ENCODE measurements around the gene NDC80. TPM values are rescaled to one million over a fixed set of nuclear protein-coding genes. Genes with fewer than 3 reads are reported as not detected.
A peak's percentile ranks its signal among the peaks of the same experiment; 100 is the strongest.

NDC80 gene
- total RNA-seq, 1 donor from 2014 or later, result 0.50 TPM

DNA sequence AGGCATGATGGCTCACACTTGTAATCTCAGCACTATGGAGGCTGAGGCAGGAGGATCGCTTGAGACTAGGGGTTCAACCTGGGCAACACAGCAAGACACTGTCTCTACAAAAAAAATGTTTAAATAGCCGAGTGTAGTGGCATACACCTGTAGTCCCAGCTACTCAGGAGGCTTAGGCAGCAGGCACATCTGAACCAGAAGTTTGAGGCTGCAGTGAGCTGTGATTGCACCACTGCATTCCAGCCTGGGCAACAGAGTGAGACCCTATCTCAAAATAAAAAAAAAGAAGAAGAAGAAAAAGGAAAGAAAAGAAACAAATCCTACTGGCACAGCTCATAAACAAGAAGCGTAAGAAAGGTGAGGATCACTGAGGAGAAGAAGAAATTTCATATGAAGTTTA, 19.9 kb upstream of the NDC80 start:
- intact Hi-C loops (cut with micrococcal nuclease), result no loop called here
- ATAC-seq (no peak), DNase-seq (no peak)

DNA sequence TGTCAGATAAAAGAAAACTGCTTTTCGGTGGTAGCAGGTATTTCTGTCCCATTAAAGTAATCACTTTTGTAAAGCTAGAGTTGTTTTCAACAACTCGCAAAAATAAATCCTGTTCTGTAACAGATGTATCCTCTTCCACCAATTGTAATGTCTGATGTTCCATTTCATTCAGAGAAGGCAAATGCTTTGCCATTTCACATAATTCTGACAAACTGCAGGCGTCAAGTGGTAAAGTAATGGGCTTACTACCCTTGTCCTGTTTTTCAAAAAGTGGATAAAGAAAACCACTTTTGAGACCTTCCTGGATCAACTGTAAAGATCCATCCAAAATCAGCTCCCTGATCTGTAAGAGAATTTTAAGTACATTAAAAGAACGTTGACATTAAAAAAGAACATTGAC, 16.7 kb upstream of the NDC80 start:
- DNase-seq (no peak), ATAC-seq (no peak)
- intact Hi-C loops (cut with micrococcal nuclease), result no loop called here

DNA sequence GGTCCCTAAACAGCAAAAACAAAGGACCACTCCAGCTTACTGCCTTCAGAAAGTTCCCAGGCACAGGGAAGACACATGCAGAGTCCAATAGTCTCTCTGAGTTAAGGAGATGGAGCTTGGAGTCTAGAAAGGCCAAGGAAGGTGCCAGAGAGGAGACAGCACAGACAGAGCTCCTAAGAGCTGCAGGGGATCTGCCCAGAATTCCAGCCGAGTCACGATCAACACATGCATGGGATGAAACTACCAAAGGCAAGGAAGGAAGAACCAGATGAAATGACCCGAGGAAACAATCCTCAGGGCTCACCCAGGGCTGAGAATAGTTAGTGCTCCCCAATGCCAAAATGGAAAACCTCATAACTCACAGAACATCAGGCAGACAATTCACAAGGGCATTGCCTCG, 15.5 kb upstream of the NDC80 start:
- DNase-seq (no peak), ATAC-seq (no peak)

DNA sequence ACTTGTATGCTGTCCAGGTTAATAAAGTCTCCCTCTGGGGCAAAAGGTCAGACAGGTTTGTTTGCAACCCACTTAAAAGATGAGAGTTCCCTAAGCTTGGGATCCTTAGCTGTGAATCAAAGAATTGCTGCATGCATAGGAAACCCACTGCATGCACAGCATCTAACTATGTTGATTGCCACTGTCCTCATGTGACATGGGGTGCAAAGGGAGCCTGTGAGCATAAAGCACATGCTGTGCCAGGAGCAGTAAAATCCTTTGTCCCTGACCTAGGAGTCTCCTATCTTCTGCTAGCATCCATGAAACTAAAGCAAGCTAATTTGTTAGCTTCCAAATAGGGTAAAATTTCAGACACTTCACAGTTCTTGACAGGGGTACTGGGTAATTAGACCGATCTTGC, 13.8 kb upstream of the NDC80 start:
- intact Hi-C loops (cut with micrococcal nuclease), result no loop called here
- ATAC-seq, result no peak

More for the DNA sequence above, 15.5 kb upstream of the NDC80 start:
- intact Hi-C loops (cut with micrococcal nuclease), result no loop called here

DNA sequence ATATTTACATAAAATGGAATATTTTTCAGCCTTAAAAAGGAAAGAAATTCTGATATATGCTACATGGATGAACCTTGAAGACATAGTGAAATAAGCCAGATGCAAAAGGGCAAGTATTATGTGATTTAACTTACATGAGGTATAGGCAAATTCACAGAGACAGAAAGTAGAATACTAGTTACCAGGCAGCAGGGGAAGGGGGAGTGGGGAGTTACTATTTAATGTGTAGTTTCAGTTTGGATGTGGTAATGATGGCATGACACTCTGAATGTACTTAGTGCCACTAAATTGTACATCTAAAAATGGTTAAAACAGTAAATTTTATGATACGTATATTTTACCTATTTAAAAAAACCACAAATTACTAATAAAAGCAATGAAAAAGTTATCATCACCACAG, 12.1 kb upstream of the NDC80 start:
- intact Hi-C loops (cut with micrococcal nuclease), result no loop called here
- DNase-seq (no peak), ATAC-seq (no peak)

More for the DNA sequence above, 13.8 kb upstream of the NDC80 start:
- no peak for DNase-seq

DNA sequence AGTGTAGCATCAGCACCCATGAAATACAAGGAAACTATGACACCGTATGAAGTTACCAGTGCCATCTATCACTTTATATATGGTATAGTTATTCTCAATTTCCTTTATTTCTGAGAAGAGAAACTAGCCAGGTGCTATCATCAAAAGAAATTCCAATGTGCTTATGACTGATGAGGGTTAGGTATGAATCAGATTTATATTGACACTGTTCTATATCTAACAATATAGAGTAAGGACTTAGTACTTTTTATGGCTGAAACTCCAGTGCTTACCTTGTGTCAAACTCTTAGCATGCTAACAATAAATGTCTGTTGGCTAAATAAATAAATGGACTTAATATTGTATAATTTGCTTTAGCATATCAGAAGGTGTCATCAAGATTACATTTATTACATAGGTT, 7.0 kb upstream of the NDC80 start:
- intact Hi-C loops (cut with micrococcal nuclease), result no loop called here
- no peak for ATAC-seq
- DNase-seq, result no peak

DNA sequence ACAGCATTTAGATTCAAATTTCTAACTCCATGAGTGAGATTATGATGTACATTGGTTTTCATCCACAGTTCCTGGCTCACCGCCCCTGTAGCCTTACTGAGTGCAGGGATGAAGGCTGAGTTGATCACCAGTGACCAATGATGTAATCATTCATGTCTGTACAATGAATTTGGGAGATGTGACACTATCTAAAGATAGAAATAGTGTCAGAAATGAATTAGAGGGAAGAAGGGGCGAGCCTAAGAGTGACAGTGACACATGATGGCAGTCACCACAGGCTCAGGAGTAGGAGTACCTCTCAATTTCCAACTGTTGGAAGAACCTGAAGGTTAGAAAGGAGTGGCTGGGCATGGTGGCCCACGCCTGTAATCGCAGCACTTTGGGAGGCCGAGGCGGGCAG, 3.2 kb upstream of the NDC80 start:
- ATAC-seq (no peak), DNase-seq (no peak)
- intact Hi-C loops (cut with micrococcal nuclease), result no loop called here

DNA sequence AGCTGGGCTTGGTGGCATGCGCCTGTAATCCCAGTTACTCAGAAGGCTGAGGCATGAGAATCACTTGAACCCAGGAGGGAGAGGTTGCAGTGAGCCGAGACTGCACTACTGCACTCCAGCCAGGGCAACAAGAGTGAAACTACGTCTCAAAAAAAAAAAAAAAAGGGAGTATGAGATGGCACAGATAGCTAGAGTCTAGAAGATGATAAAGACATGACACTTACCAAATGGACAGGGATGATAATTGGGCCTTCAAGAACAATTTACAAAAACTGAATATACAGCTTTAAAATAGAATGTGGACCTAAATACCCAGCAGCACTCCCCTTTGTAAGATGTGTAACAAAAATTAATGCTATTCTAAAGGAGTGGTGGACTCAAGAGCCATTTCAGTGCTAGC, 2.8 kb upstream of the NDC80 start:
- intact Hi-C loops (cut with micrococcal nuclease), result no loop called here
- no peak for DNase-seq
- ATAC-seq, result no peak

DNA sequence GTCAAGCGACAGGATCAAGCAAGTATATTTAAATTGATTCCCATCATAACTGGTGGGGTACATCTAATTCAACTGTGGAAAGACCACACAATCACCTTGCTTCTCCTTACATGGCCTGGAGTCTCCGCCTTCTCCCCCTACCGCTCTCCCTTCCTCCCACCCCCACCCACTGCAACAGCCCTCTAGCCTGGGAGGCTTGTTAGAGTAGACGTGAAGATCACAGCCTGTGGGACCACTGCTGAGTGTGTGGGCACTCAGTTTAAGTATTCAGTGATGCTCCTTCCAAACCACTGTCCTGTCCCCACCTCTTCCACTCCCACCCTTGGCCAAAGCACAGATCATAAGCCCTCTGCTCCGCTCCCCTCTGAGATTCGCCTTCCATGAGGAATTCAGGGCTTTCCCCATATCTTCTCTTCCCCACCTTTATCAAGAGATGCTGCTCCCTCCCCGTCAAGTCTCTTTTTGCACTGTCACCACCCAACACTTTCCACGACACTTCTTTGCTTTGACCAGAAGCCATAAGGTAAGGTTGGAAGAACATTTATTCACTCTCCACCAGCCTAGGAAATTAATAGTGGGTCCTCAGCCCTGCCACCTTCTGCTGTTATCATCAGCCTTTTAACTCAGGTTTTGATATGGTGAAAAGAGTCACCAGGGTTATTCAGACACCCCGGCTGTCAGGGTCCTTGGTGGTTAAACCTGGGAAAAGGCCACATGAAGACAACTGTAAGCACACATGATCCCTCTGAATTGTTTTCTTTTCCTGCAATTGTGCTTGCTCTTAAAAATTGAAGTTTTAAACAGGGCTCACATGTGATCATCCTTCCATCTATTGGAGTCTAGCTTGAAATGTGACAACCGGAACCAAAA, 1.8 kb upstream of the NDC80 start:
- ATAC-seq, result no peak
- intact Hi-C loops (cut with micrococcal nuclease), result no loop called here
- DNase-seq, result no peak

DNA sequence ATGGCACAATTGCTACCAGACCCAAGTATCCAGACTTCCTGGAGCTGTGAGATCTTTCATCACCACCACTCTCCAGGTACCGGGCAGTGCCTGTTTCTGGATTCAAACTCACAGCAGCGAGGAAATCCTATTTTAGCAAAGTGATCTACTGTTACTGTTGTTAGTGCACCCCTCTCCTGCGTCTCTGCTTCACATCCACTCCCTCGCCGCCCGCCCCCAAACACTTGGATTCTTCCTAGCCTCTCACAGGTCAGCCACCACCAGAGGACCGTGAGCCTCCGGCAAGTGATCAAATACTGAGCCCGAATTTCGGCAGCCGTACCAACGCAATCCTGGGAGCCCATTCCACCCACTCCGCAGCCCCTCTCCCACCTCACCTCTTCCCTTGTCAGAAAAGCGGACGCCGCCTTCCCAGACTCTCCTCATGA, 571 bp upstream of the NDC80 start:
- ATAC-seq, result peak; percentile 90
- peak; percentile 80 for DNase-seq
- intact Hi-C loops (cut with micrococcal nuclease), result no loop called here

DNA sequence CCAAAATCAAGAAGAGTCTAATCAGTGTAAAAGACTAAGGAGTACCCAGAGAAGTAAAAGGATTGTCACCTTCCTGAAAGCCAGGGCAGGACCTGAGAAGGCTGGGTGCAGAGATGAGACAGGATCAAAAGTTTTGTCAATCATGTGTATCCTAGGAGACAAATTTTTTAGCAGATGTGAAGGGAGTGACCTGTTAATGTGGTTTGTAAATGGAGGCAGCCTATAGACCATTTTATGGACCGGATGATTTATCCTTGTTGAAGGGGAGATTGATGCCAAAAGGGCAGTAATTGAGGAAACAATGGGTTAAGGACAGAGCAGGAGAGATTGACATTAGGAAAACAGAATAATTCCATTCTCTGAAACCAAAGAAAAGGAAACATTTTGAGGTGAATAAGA, 813 bp downstream of the NDC80 start:
- ATAC-seq (no peak), DNase-seq (no peak)
- intact Hi-C loops (cut with micrococcal nuclease), result no loop called here

DNA sequence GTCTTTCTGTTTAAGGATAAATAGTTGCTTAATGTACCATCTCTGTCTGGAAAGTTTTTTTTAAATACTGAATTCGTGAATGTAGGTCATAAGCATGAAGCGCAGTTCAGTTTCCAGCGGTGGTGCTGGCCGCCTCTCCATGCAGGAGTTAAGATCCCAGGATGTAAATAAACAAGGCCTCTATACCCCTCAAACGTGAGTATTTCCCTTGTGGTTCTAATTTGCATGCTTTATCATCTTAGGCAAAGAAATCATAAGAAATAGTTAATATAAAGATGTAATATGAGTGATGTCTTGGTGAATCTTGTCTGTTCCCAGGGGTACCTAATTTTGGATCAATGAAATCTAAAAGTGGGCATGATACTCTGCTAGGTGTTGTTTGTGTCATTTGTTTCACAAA, 1.5 kb downstream of the NDC80 start:
- ATAC-seq (no peak), DNase-seq (no peak)
- intact Hi-C loops (cut with micrococcal nuclease), result no loop called here

DNA sequence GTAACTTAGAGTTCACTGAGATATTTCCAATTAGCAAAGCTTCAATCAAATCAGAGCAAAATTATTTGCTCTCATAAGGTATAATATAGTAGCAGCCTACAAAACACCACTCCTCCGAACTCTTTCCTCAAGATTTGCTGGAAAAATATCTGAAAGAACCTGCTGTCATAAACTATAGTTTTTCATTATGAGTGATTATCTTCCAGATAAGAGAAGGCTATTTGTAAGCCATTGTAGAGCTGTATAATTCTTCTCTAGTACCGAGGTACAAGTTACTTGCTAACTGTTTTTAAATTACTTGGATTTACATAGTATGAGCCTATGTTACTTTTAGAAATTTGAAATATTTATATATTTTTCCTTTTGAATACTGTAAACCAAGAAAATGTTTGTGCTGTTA, 2.1 kb downstream of the NDC80 start:
- intact Hi-C loops (cut with micrococcal nuclease), result no loop called here
- no peak for ATAC-seq
- DNase-seq, result no peak

DNA sequence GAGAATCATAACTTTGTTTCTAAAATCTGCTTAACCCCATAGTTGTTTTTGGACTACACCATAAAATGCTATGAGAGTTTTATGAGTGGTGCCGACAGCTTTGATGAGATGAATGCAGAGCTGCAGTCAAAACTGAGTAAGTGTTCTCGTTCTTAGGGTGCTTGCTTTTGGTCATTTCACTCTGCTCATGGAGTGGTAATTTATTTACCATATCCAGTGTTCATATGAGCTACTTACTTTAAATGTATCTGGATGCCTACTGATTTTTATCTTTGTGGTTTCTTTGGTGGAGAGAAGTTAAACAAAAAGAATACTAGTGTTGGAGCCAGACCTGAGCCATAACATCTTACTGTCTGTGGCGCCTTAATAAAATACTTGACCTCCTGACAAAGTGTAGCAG, 16.4 kb downstream of the NDC80 start:
- intact Hi-C loops (cut with micrococcal nuclease), result no loop called here
- no peak for DNase-seq
- no peak for ATAC-seq

DNA sequence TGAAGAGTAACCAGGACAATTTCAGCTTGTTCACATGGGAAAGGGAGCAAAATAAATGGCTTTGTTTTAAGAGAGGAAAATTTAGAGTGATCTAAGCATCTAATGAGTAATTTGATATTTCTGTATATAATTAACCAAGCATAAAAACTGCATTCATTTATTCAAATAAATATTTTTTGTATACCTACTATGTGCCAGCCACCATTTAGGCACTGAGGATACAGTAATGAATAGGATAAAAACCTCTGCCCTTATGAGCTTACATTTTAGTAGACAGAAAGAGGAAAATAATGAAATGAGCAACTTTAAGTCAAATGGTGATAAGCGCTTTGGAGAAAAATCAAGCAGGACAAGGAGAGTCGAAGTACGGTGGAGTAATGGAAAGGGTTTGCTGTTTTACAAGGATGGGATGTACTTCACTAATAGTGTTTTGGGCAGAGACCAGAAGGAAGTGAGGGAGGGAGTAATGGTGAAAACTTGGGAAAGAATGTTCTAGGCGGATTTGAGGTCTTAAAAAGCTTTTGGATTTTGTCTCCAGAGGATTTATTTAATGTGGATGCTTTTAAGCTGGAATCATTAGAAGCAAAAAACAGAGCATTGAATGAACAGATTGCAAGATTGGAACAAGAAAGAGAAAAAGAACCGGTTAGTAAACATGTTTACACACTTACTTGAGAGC, 17.4 kb downstream of the NDC80 start:
- no peak for DNase-seq
- ATAC-seq, result no peak
- intact Hi-C loops (cut with micrococcal nuclease), result no loop called here

DNA sequence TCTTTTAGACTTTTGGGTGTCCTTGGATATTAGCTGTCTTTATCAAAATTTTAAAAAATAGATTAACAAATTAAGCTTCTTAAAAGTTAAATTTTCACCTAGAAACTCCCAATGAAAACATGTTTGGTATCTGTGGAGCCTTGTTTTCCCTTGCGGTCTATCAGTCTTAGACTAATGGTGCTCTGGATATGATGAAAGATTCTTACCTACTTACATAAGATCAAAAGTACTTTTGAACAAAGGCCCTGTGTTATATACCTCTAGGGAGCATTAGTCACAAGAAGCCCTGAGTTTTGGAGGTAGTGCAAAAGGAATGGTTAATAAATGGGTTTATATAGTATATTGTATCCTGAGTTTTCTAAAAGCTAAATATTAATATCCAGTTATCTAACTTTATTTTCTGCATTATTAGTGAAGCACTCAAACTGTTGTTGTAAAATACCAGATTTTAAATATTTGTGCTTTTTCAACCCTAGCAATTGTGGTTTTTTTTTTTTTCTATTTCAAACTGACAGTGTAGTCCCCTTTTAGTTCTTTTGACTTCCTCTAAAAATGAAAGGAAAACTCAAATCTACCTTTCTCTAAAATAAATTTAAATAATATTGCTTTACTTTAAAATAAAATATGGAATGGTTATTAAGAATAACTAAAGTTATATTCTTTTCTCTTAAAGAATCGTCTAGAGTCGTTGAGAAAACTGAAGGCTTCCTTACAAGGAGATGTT, 18.1 kb downstream of the NDC80 start:
- ATAC-seq, result no peak
- intact Hi-C loops (cut with micrococcal nuclease), result no loop called here
- DNase-seq, result no peak

DNA sequence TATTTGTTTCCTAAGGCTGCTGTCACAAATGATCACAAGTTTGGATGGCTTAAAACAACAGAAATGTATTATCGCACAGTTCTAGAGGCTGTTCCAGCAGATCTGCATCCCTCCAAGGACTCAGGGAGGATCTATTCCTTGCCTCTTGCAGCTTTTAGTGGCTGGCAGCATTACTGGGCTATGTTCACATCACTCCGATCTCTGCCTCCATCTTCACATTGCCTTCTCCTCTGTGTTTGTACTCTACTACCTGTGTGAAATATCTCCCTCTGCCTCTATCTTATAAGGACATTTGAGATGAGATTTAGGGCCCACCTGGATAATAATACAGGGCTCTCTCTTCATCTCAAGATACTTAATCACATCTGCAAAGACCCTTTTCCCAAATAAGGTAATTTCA, 18.9 kb downstream of the NDC80 start:
- ATAC-seq, result no peak
- intact Hi-C loops (cut with micrococcal nuclease), result no loop called here
- no peak for DNase-seq

DNA sequence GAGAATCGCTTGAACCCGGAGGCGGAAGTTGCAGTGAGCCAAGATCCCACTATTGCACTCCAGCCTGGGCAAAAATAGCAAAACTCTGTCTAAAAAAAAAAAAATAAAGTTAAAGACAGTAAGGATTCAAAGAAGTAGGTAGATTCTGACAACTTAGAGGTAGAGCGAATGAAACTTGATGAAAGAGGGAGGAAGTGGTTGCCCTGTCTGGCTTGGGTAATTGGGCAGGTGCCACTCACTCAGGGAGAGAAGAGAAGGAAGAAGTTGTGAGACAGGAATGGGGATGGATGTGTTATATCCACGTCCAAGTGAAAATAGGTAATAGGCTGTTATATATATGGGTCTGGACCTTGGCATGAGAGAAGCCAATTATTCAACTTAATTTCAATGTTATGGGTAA, 26.3 kb downstream of the NDC80 start:
- ATAC-seq (no peak), DNase-seq (no peak)
- intact Hi-C loops (cut with micrococcal nuclease), result no loop called here

DNA sequence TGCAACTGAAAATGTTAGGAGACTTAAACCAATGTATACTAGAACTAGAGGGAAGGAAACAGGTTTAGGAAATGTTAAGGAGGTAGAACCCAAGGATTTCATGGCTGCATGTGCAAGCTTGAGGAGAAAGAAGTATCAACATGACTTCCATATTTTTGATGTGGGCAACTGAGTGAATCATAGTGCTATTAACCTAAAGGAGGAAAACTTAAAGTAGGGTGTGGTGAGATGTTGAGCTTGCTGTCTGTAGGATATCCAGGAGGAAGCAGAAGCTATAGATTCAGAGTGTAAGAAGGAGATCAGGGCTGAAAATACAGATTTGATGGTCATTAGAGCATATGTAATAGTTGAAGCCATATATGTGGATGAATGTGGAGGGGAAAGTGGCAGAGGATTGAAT, 31.5 kb downstream of the NDC80 start:
- no peak for DNase-seq
- intact Hi-C loops (cut with micrococcal nuclease), result no loop called here
- no peak for ATAC-seq

DNA sequence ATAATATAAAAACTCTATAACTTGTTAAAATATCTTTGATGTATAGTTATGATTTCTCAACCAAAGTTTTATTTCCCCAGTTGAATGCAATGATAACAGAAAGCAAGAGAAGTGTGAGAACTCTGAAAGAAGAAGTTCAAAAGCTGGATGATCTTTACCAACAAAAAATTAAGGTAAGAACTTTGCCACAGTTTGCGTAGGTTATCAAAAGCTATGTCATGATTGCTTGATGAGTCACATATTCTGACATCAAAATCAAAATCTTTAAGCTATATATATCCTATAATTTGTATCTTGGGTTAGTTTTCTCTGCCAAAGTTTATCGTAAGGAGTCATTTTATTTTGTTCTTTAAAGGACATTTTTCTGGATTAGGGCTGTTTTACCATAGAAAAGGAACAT, 35.0 kb downstream of the NDC80 start:
- DNase-seq, result no peak
- intact Hi-C loops (cut with micrococcal nuclease), result no loop called here
- ATAC-seq, result no peak

Measured in left ventricle myocardium superior (tissue), 1 donor.